ENCODE data around the gene PSMD2. TPM values are rescaled to one million over a fixed set of nuclear protein-coding genes. Genes with fewer than 3 reads are reported as not detected.

Gene PSMD2
- total and polyA plus RNA-seq, 2 donors (not counting 3 experiments of a cell fraction or from before 2014, with no cell fraction given), result 414 to 435 TPM

- peak; percentile 92 for FAIRE-seq
- ChIA-PET CTCF (interaction anchor here (0.6 to 1.5 kb wide), 21 partner anchors 8 to 366 kb away, joined by 3 to 21 read pairs (median 4); partner anchors contain the start of genes ABCF3, CAMK2N2 and PARL), POLR2A (no interaction called here)
- Histone ChIP-seq H3K9me1 (replicated peaks; ENCODE audit: control insufficient read depth, extremely low read depth, insufficient read depth, low read length) (no peaks in the 10 kb centered on the region), H3K4me3 (replicated peaks in 1 of 3; ENCODE audit: insufficient read depth in 1 of 3, low read depth in 1 of 3, low read length in 3 of 3) (peak overlapping the region; percentile 15 to 100 (median 76)), H2AFZ (ENCODE audit: low read depth, low read length) (peak overlapping the region; percentile 91), H4K20me1 (replicated peaks; ENCODE audit: control insufficient read depth, extremely low read depth, insufficient read depth, low read length) (no peaks in the 10 kb centered on the region), H3K9ac (replicated peaks; ENCODE audit: extremely low read depth, insufficient read depth, low read length) (peak overlapping the region; percentile 6), H3K79me2 (ENCODE audit: control insufficient read depth, insufficient read depth, low read length) (peaks cover 4% of the 10 kb centered on the region), H3K9me3 (replicated peaks; ENCODE audit: control insufficient read depth, insufficient read depth, low read length) (no peaks in the 10 kb centered on the region), H3K27ac (ENCODE audit: insufficient read depth, low read depth, low read length) (no peak overlapping the region), H3K36me3 (ENCODE audit: control insufficient read depth in 2 of 2, extremely low read depth in 1 of 2, insufficient read depth in 2 of 2, low read length in 2 of 2) (peaks cover 0 to 2% of the 10 kb centered on the region in 2 experiments), H3K27me3 (ENCODE audit: control insufficient read depth in 2 of 2, insufficient read depth in 2 of 2, low read length in 2 of 2) (no peaks in the 10 kb centered on the region), H3K4me1 (ENCODE audit: control insufficient read depth, extremely low read depth, insufficient read depth, low read length) (peaks cover 7% of the 10 kb centered on the region), H3K4me2 (ENCODE audit: insufficient read depth, low read length) (peak overlapping the region; percentile 97)
- dilution Hi-C loops (cut with MboI; ENCODE audit: extremely low pct_ligation_motif_present, low sequenced_read_pairs) (no loop called here), intact Hi-C loops (cut with micrococcal nuclease) (loop anchor here (1.0 to 2.0 kb wide), 8 partner anchors 23 to 355 kb away; partner anchors contain the start of genes ABCF3, AP2M1 and EIF2B5)
- peak; percentile 88 to 93 for TF ChIP-seq CTCF (IDR thresholded peaks at IDR 0.05; ENCODE audit: extremely low read depth in 1 of 2, insufficient read depth in 1 of 2, low read depth in 1 of 2, low read length in 2 of 2)
- no peak for TF ChIP-seq POLR2AphosphoS5 (IDR thresholded peaks at IDR 0.05; ENCODE audit: insufficient read depth, low read depth, low read length)
- no peak for TF ChIP-seq GATA2 (IDR thresholded peaks at IDR 0.05; ENCODE audit: insufficient read depth, insufficient read length, low read depth, low read length)
- peak; percentile 89 for DNase-seq (ENCODE audit: low read depth, low spot score)
- no TSS peak for BruUV-seq (replicated peaks)
Measured at GRCh38 chr3:184250167-184250828, 48.7 kb upstream of the PSMD2 start.

Data from endothelial cell of umbilical vein (primary cell).